GM10266 (cell line): Measurements from ENCODE around the gene RPRD1B.

Experiments used
- DNase-seq: peaks from one replicate; pipeline ENCODE4 v3.0.0; 2012; ENCODE audit errors: extremely low spot score
- CTCF ChIP-seq: IDR thresholded peaks from 2 replicates; pipeline ENCODE4 v1.5.1; 2012; ENCODE audit warnings: mild to moderate bottlenecking, low read depth; ENCODE audit not compliant: control insufficient read depth, insufficient read depth; ENCODE audit errors: missing control alignments

RPRD1B gene

GRCh38 chr20:38126146-38126921 lies 92.8 kb downstream of the RPRD1B start:
- DNase-seq = no peak
- TF ChIP-seq CTCF = no peak

- no peak for TF ChIP-seq CTCF
- DNase-seq = no peak
These were observed 93.5 kb downstream of the RPRD1B start for GRCh38 chr20:38126932-38127621.

GRCh38 chr20:38127920-38128528 lies 94.5 kb downstream of the RPRD1B start:
- TF ChIP-seq CTCF = no peak
- DNase-seq = no peak

GRCh38 chr20:38128691-38129090 lies 95.1 kb downstream of the RPRD1B start:
- no peak for TF ChIP-seq CTCF
- DNase-seq = no peak

GRCh38 chr20:38129248-38129865 lies 95.8 kb downstream of the RPRD1B start:
- no peak for DNase-seq
- no peak for TF ChIP-seq CTCF

- DNase-seq = no peak
- no peak for TF ChIP-seq CTCF
These were observed 96.5 kb downstream of the RPRD1B start for GRCh38 chr20:38129893-38130609.
